SK-N-SH (cell line): ENCODE data around the gene SPATA31C2. TPM values are rescaled to one million over a fixed set of nuclear protein-coding genes. Genes with fewer than 3 reads are reported as not detected.
"Not testable (repeated sequence)": the region's sequence is repeated elsewhere in the genome, so short reads cannot be mapped to it uniquely, and the experiment has no call there.

Source experiments
- CTCF ChIA-PET: fragments of 300-600, 350-600 bp; formaldehyde crosslinking; extraction: SDS; loops from one replicate; lab custom pipeline; 2021; lab: Yijun Ruan, JAX
- POLR2A ChIA-PET: fragments of 350-600 bp; sonication (Branson Sonifier 250); formaldehyde crosslinking; extraction: SDS; loops from one replicate; lab custom pipeline; 2020; ENCODE audit warnings: antibody characterized with exemption, inconsistent platforms; lab: Yijun Ruan, JAX
- DNase-seq: peaks from one replicate; pipeline ENCODE4 v3.0.0; 2012
- H2AFZ ChIP-seq: fragments of 200-600 bp; sonication (generic); 2 replicates; pipeline ENCODE4 v1.8.1; 2016; ENCODE audit warnings: antibody characterized with exemption, mild to moderate bottlenecking, low read depth
- H3F3A ChIP-seq: fragments of 200-600 bp; sonication (generic); replicated peaks from 2 replicates; pipeline ENCODE3; 2016; ENCODE audit warnings: antibody characterized with exemption, mild to moderate bottlenecking; ENCODE audit not compliant: insufficient read depth
- H3K27ac ChIP-seq, 2 experiments: fragments of 200-500 bp in 1 of 2; fragments of 200-600 bp in 1 of 2; sonication (Bioruptor generic) in 1 of 2; sonication (generic), shearing (Covaris generic) in 1 of 2; 2 replicates each; pipeline versions ENCODE4 v1.5.1 to v1.6.1; 2014 to 2016; ENCODE audit warnings: low read depth in 2 of 2, inconsistent platforms in 1 of 2, low read length in 1 of 2, mild to moderate bottlenecking in 1 of 2, mixed read lengths in 1 of 2
- H3K27me3 ChIP-seq: fragments of 200-600 bp; sonication (generic), shearing (Covaris generic); 2 replicates; pipeline ENCODE4 v1.6.1; 2016; ENCODE audit warnings: mixed run types; ENCODE audit not compliant: insufficient read depth
- H3K36me3 ChIP-seq, 2 experiments: fragments of 200-500 bp in 1 of 2; fragments of 200-600 bp in 1 of 2; sonication (Bioruptor generic) in 1 of 2; sonication (generic) in 1 of 2; replicated peaks in 1 of 2; 2 replicates each; pipeline versions ENCODE3 to v1.5.1; 2014 to 2016; ENCODE audit warnings: low read length in 1 of 2, mild to moderate bottlenecking in 1 of 2; ENCODE audit not compliant: insufficient read depth in 2 of 2, control insufficient read depth in 1 of 2
- H3K4me1 ChIP-seq, 2 experiments: fragments of 200-500 bp in 1 of 2; fragments of 200-600 bp in 1 of 2; sonication (Bioruptor generic) in 1 of 2; sonication (generic), shearing (Covaris generic) in 1 of 2; 2 replicates each; pipeline versions ENCODE4 v1.5.1 to v1.6.1; 2014 to 2016; ENCODE audit warnings: low read depth in 1 of 2, low read length in 1 of 2, mixed run types in 1 of 2; ENCODE audit not compliant: insufficient read depth in 2 of 2, control insufficient read depth in 1 of 2
- H3K4me2 ChIP-seq: fragments of 200-600 bp; sonication (generic), shearing (Covaris generic); 2 replicates; pipeline ENCODE4 v1.6.1; 2017; ENCODE audit warnings: mixed run types
- H3K4me3 ChIP-seq, 2 experiments: fragments of 200-500 bp in 1 of 2; fragments of 200-600 bp in 1 of 2; sonication (Bioruptor generic) in 1 of 2; sonication (generic), shearing (Covaris generic) in 1 of 2; 2 replicates each; pipeline versions ENCODE4 v1.5.1 to v1.8.1; 2014 to 2016; ENCODE audit warnings: low read depth in 2 of 2, inconsistent platforms in 1 of 2, low read length in 1 of 2, mild to moderate bottlenecking in 1 of 2, mixed read lengths in 1 of 2, moderate library complexity in 1 of 2
- H3K79me2 ChIP-seq: fragments of 200-600 bp; sonication (generic); 2 replicates; pipeline ENCODE4 v1.8.1; 2017; ENCODE audit warnings: mild to moderate bottlenecking; ENCODE audit not compliant: insufficient read depth
- H3K9ac ChIP-seq: fragments of 200-600 bp; sonication (generic); 2 replicates; pipeline ENCODE4 v1.6.1; 2017; ENCODE audit warnings: mixed run types
- H3K9me2 ChIP-seq: fragments of 200-600 bp; sonication (generic); 2 replicates; pipeline ENCODE4 v1.6.1; 2017; ENCODE audit warnings: mixed run types
- H3K9me3 ChIP-seq: fragments of 200-600 bp; sonication (generic); 2 replicates; pipeline ENCODE4 v1.6.1; 2017; ENCODE audit warnings: mixed run types, mild to moderate bottlenecking, moderate library complexity
- H4K20me1 ChIP-seq: fragments of 200-600 bp; sonication (generic); 2 replicates; pipeline ENCODE4 v1.6.1; 2017; ENCODE audit warnings: mild to moderate bottlenecking, mixed run types; ENCODE audit not compliant: insufficient read depth
- ELF1 ChIP-seq: IDR thresholded peaks from 2 replicates; pipeline ENCODE4 v1.4.0; 2012
- EZH2phosphoT487 ChIP-seq: fragments of 200-600 bp; sonication (generic); IDR thresholded peaks from 2 replicates; pipeline ENCODE4 v1.6.1; 2017; ENCODE audit warnings: low read depth, mixed run types, mild to moderate bottlenecking, antibody characterized with exemption, moderate library complexity, borderline replicate concordance
- FOSL2 ChIP-seq: IDR thresholded peaks from 2 replicates; pipeline ENCODE4 v1.4.0; 2012; ENCODE audit warnings: low read depth, mild to moderate bottlenecking, moderate library complexity, borderline replicate concordance
- FOXM1 ChIP-seq: IDR thresholded peaks from 2 replicates; pipeline ENCODE4 v1.4.0; 2012; ENCODE audit warnings: low read depth, mild to moderate bottlenecking
- GATA2 ChIP-seq: sonication (generic); formaldehyde crosslinking; IDR thresholded peaks from 2 replicates; pipeline ENCODE4 v1.5.0; 2020; ENCODE audit warnings: mild to moderate bottlenecking, missing genetic modification reagents
- NRF1 ChIP-seq: IDR thresholded peaks from 2 replicates; pipeline ENCODE4 v1.6.1; 2012; ENCODE audit warnings: low read depth, mild to moderate bottlenecking, low read length
- POLR2AphosphoS5 ChIP-seq: IDR thresholded peaks from 2 replicates; pipeline ENCODE4 v1.6.1; 2012; ENCODE audit warnings: low read depth, low read length
- RAD21 ChIP-seq: IDR thresholded peaks from 2 replicates; pipeline ENCODE4 v1.6.1; 2012; ENCODE audit warnings: mild to moderate bottlenecking, low read length
- RXRA ChIP-seq: IDR thresholded peaks from 2 replicates; pipeline ENCODE4 v1.4.0; 2012; ENCODE audit warnings: low read depth, mild to moderate bottlenecking, borderline replicate concordance
- SIN3A ChIP-seq: IDR thresholded peaks from 2 replicates; pipeline ENCODE4 v1.6.1; 2012; ENCODE audit warnings: low read depth, mild to moderate bottlenecking, low read length, moderate library complexity, borderline replicate concordance
- SMC3 ChIP-seq: IDR thresholded peaks from 2 replicates; pipeline ENCODE4 v1.6.1; 2012; ENCODE audit warnings: low read depth, low read length, improper control_type of control experiment
- TCF12 ChIP-seq: IDR thresholded peaks from 2 replicates; pipeline ENCODE4 v1.4.0; 2012
- WGBS: methylation state at CpG from one replicate; pipeline ENCODE4 v1.1.6; 2017; ENCODE audit warnings: low lambda C conversion rate; 5-methylcytosine and 5-hydroxymethylcytosine counted together
- polyA plus RNA-seq, 3 experiments: library from polyadenylated mRNA; depleted of rRNA; stranded (reverse); fragments of >200 nt; gene quantifications; 2 replicates each; pipeline ENCODE4 v1.2.3, GENCODE V29; 2012
- TF ChIP-seq, protein P1 (sequence below): fragments of 200-600 bp; sonication (generic); IDR thresholded peaks from 2 replicates; pipeline ENCODE4 v1.6.1; 2017; ENCODE audit warnings: antibody characterized with exemption, mild to moderate bottlenecking, moderate library complexity
- TF ChIP-seq, protein P2 (sequence below): IDR thresholded peaks from 2 replicates; pipeline ENCODE4 v1.4.0; 2012; ENCODE audit warnings: low read depth, borderline replicate concordance
- TF ChIP-seq, protein P3 (sequence below): IDR thresholded peaks from 2 replicates; pipeline ENCODE4 v1.6.1; 2012; ENCODE audit warnings: mild to moderate bottlenecking, low read depth, low read length, moderate library complexity

Gene SPATA31C2
- not detected in 2 replicates for polyA plus RNA-seq (2012; rRNA removed)
- polyA plus RNA-seq (2012; cell fraction: cytosol; rRNA removed) = not detected in 2 replicates
- polyA plus RNA-seq (2012; cell fraction: nucleus; rRNA removed) = not detected in 2 replicates

DNA sequence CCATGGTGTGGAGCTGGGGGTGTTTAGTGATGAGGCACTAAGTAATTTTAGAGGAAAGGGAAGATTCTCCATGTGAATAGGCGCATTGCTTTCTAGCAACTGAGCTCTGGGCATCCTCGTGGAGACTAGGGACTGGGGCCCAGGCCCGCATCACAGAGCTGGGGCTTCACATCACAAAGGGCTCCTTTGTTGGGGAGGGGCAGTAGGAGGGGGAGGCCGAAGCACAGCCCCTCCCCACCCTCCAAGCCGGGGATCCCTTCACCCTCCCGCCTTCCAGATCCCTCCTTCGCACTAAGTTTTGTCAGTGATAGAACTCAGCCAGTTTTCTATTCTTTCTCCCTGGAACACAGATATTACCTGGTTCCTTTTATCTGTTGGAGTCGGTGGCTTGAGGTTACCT, at the start of gene SPATA31C2:
Gene SPATA31C2 (minus strand): TSS at position 101 of the 400 bp plus-strand sequence. CDS start 29 bp downstream, at position 72.
- H3K36me3 ChIP-seq, H3K4me2 ChIP-seq, H3K79me2 ChIP-seq, H3F3A ChIP-seq, H3K27ac ChIP-seq, DNase-seq, H3K27me3 ChIP-seq, H3K9me3 ChIP-seq, H3K4me1 ChIP-seq, H4K20me1 ChIP-seq, H2AFZ ChIP-seq, H3K9ac ChIP-seq, POLR2A ChIA-PET, CTCF ChIA-PET, H3K4me3 ChIP-seq, H3K9me2 ChIP-seq: not testable (repeated sequence)
- no CpG with 5 or more reads among the region's 8 CpGs for WGBS

DNA sequence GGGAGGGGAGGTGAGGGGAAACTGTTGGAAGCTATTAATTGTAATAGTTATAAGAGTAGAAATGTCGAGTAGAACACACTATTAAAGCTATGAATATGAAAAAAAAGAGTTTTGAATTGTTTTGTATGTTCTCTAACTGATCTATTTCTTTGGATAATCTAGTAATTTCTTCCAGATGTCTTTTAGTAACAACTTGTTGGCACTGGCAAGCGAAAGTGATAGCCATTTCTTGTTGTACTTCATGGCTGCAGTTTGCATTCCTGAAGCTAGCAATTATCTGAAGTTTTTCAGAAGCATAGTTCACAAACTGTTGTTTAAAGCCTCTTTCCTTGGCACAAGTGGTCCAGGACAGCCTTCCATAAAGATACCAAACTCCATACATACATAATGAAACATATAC, 49.4 kb upstream of the SPATA31C2 start:
- H3K9ac ChIP-seq = no peak overlapping the region
- H3K79me2 ChIP-seq = no peaks in the 10 kb centered on the region
- no peaks in the 10 kb centered on the region for H3K9me3 ChIP-seq
- H3K36me3 ChIP-seq = no peaks in the 10 kb centered on the region
- H3K4me1 ChIP-seq = peaks cover 0 to 8% of the 10 kb centered on the region in 2 experiments; a peak in 2 of 4 replicates
- no peak for DNase-seq
- no peak overlapping the region for H3K4me2 ChIP-seq
- no peaks in the 10 kb centered on the region for H3F3A ChIP-seq
- H3K27me3 ChIP-seq = no peaks in the 10 kb centered on the region
- WGBS = 22% methylated on average over 2 of the region's 2 CpGs
- no peak overlapping the region for H3K27ac ChIP-seq
- H2AFZ ChIP-seq = no peak overlapping the region
- H3K9me2 ChIP-seq = no peaks in the 10 kb centered on the region
- H4K20me1 ChIP-seq = no peaks in the 10 kb centered on the region
- TF ChIP-seq FOXM1 = no peak
- no peak for TF ChIP-seq EZH2phosphoT487
- no peak for TF ChIP-seq SMC3
- TF ChIP-seq NRF1 = no peak
- TF ChIP-seq, protein P1, sequence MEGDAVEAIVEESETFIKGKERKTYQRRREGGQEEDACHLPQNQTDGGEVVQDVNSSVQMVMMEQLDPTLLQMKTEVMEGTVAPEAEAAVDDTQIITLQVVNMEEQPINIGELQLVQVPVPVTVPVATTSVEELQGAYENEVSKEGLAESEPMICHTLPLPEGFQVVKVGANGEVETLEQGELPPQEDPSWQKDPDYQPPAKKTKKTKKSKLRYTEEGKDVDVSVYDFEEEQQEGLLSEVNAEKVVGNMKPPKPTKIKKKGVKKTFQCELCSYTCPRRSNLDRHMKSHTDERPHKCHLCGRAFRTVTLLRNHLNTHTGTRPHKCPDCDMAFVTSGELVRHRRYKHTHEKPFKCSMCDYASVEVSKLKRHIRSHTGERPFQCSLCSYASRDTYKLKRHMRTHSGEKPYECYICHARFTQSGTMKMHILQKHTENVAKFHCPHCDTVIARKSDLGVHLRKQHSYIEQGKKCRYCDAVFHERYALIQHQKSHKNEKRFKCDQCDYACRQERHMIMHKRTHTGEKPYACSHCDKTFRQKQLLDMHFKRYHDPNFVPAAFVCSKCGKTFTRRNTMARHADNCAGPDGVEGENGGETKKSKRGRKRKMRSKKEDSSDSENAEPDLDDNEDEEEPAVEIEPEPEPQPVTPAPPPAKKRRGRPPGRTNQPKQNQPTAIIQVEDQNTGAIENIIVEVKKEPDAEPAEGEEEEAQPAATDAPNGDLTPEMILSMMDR = no peak
- TF ChIP-seq FOSL2 = no peak
- no peak for TF ChIP-seq RXRA
- no peak for TF ChIP-seq ELF1
- TF ChIP-seq TCF12 = no peak
- no peak for TF ChIP-seq POLR2AphosphoS5
- TF ChIP-seq RAD21 = no peak
- no peak for TF ChIP-seq GATA2
- TF ChIP-seq, protein P2, sequence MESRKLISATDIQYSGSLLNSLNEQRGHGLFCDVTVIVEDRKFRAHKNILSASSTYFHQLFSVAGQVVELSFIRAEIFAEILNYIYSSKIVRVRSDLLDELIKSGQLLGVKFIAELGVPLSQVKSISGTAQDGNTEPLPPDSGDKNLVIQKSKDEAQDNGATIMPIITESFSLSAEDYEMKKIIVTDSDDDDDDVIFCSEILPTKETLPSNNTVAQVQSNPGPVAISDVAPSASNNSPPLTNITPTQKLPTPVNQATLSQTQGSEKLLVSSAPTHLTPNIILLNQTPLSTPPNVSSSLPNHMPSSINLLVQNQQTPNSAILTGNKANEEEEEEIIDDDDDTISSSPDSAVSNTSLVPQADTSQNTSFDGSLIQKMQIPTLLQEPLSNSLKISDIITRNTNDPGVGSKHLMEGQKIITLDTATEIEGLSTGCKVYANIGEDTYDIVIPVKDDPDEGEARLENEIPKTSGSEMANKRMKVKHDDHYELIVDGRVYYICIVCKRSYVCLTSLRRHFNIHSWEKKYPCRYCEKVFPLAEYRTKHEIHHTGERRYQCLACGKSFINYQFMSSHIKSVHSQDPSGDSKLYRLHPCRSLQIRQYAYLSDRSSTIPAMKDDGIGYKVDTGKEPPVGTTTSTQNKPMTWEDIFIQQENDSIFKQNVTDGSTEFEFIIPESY = no peak
- TF ChIP-seq, protein P3, sequence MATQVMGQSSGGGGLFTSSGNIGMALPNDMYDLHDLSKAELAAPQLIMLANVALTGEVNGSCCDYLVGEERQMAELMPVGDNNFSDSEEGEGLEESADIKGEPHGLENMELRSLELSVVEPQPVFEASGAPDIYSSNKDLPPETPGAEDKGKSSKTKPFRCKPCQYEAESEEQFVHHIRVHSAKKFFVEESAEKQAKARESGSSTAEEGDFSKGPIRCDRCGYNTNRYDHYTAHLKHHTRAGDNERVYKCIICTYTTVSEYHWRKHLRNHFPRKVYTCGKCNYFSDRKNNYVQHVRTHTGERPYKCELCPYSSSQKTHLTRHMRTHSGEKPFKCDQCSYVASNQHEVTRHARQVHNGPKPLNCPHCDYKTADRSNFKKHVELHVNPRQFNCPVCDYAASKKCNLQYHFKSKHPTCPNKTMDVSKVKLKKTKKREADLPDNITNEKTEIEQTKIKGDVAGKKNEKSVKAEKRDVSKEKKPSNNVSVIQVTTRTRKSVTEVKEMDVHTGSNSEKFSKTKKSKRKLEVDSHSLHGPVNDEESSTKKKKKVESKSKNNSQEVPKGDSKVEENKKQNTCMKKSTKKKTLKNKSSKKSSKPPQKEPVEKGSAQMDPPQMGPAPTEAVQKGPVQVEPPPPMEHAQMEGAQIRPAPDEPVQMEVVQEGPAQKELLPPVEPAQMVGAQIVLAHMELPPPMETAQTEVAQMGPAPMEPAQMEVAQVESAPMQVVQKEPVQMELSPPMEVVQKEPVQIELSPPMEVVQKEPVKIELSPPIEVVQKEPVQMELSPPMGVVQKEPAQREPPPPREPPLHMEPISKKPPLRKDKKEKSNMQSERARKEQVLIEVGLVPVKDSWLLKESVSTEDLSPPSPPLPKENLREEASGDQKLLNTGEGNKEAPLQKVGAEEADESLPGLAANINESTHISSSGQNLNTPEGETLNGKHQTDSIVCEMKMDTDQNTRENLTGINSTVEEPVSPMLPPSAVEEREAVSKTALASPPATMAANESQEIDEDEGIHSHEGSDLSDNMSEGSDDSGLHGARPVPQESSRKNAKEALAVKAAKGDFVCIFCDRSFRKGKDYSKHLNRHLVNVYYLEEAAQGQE = no peak
- TF ChIP-seq SIN3A = no peak
- ChIA-PET POLR2A (no interaction called here), CTCF (interaction anchor here (0.9 to 2.0 kb wide), 3 partner anchors 10 to 119 kb away, joined by 3 to 5 read pairs (median 3); no protein-coding TSS in a partner anchor)
- no peak overlapping the region for H3K4me3 ChIP-seq
